ENCODE data around the gene MOB4. TPM values are rescaled to one million over a fixed set of nuclear protein-coding genes. Genes with fewer than 3 reads are reported as not detected.
A peak's percentile ranks its signal among the peaks of the same experiment; 100 is the strongest.

Gene MOB4
- polyA plus RNA-seq, 3 donors, result 14.8 to 32.4 (median 30.4) TPM

GRCh38 chr2:197555467-197555866 is 39.6 kb downstream of the MOB4 start:
- peaks cover 39 to 68% of the 10 kb centered on the region in 2 donors for H3K36me3 Mint-ChIP-seq
- DNase-seq, result no peak
- TF ChIP-seq, protein P1, sequence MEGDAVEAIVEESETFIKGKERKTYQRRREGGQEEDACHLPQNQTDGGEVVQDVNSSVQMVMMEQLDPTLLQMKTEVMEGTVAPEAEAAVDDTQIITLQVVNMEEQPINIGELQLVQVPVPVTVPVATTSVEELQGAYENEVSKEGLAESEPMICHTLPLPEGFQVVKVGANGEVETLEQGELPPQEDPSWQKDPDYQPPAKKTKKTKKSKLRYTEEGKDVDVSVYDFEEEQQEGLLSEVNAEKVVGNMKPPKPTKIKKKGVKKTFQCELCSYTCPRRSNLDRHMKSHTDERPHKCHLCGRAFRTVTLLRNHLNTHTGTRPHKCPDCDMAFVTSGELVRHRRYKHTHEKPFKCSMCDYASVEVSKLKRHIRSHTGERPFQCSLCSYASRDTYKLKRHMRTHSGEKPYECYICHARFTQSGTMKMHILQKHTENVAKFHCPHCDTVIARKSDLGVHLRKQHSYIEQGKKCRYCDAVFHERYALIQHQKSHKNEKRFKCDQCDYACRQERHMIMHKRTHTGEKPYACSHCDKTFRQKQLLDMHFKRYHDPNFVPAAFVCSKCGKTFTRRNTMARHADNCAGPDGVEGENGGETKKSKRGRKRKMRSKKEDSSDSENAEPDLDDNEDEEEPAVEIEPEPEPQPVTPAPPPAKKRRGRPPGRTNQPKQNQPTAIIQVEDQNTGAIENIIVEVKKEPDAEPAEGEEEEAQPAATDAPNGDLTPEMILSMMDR (IDR thresholded peaks at IDR 0.05), result no peak
- H3K9me3 Mint-ChIP-seq, result peaks cover 0 to 2% (median 0%) of the 10 kb centered on the region in 7 donors
- Histone ChIP-seq H3K79me2 (ENCODE audit: insufficient read depth, low read length) (no peaks in the 10 kb centered on the region), H3K4me2 (replicated peaks; ENCODE audit: extremely low read depth, low read length, poor library complexity, severe bottlenecking) (no peak overlapping the region), H4K20me1 (ENCODE audit: insufficient read depth, low read length) (no peaks in the 10 kb centered on the region), H3K9ac (ENCODE audit: insufficient read depth, low read length, poor library complexity, severe bottlenecking) (no peak overlapping the region), H3K27ac (ENCODE audit: low read depth in 1 of 2, low read length in 2 of 2) (peak overlapping the region in 1 of 2 donors; percentile 17), H2AFZ (ENCODE audit: insufficient read depth, low read depth, low read length, poor library complexity, severe bottlenecking) (no peak overlapping the region), H3K27me3 (ENCODE audit: control insufficient read depth in 2 of 2, insufficient read depth in 2 of 2, low read length in 2 of 2) (no peaks in the 10 kb centered on the region), H3K9me3 (replicated peaks in 1 of 2; ENCODE audit: control insufficient read depth in 1 of 2, insufficient read depth in 1 of 2, low read length in 2 of 2) (no peaks in the 10 kb centered on the region), H3K4me3 (replicated peaks in 1 of 3; ENCODE audit: low read depth in 2 of 3, low read length in 3 of 3) (no peak overlapping the region), H3K36me3 (replicated peaks in 1 of 2; ENCODE audit: control insufficient read depth in 1 of 2, insufficient read depth in 2 of 2, low read length in 2 of 2) (peaks cover 41 to 61% of the 10 kb centered on the region in 2 donors), H3K4me1 (ENCODE audit: control insufficient read depth in 1 of 2, insufficient read depth in 2 of 2, low read length in 2 of 2) (peaks cover 4 to 6% of the 10 kb centered on the region in 2 donors)
- H3K4me1 Mint-ChIP-seq, result peaks cover 11% of the 10 kb centered on the region
- H3K27ac Mint-ChIP-seq, result peak overlapping the region in 1 of 7 donors; percentile 42
- intact Hi-C loops (cut with micrococcal nuclease), result no loop called here
- H3K4me3 Mint-ChIP-seq, result no peak overlapping the region
- peaks cover 0 to 1% (median 0%) of the 10 kb centered on the region in 3 donors for H3K27me3 Mint-ChIP-seq (ENCODE audit: low read depth in 3 of 3)

DNA sequence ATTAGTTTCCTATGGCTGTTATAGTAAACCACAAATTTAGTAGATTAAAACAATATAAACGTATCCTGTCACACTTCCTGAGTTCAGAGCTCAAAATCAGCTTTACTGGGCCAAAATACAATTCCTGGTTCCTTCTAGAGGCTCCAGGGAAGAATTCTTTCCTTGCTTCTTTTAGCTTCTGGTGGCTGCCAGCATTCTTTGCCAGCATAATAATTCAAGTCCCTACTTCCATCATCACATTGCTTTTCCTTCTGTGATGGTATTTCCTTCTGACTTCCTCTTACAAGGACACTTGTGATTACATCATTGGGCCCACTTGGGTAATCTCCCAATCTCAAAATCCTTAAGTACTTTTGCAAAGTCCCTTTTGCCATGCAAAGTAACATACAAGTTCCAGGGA is 40.6 kb downstream of the MOB4 start:
- Mint-ChIP-seq H3K4me1 (peaks cover 11% of the 10 kb centered on the region), H3K9me3 (peaks cover 0 to 2% (median 0%) of the 10 kb centered on the region in 7 donors), H3K36me3 (peaks cover 32 to 68% of the 10 kb centered on the region in 2 donors), H3K4me3 (no peak overlapping the region), H3K27me3 (ENCODE audit: low read depth in 3 of 3) (peaks cover 0 to 1% (median 0%) of the 10 kb centered on the region in 3 donors), H3K27ac (peak overlapping the region in 3 of 7 donors; percentile 5 to 88 (median 63))
- peak; percentile 28 to 50 (median 35) for DNase-seq
- intact Hi-C loops (cut with micrococcal nuclease), result no loop called here
- H3K36me3 ChIP-seq (replicated peaks in 1 of 2; ENCODE audit: control insufficient read depth in 1 of 2, insufficient read depth in 2 of 2, low read length in 2 of 2), result peaks cover 33 to 57% of the 10 kb centered on the region in 2 donors
- H3K4me3 ChIP-seq (replicated peaks in 1 of 3; ENCODE audit: low read depth in 2 of 3, low read length in 3 of 3), result no peak overlapping the region
- H3K4me1 ChIP-seq (ENCODE audit: control insufficient read depth in 1 of 2, insufficient read depth in 2 of 2, low read length in 2 of 2), result peaks cover 4 to 6% of the 10 kb centered on the region in 2 donors
- H3K79me2 ChIP-seq (ENCODE audit: insufficient read depth, low read length), result no peaks in the 10 kb centered on the region
- WGBS (ENCODE audit: insufficient coverage), result 60% methylated on average over 1 of the region's 1 CpG
- no peak overlapping the region for H2AFZ ChIP-seq (ENCODE audit: insufficient read depth, low read depth, low read length, poor library complexity, severe bottlenecking)
- H3K9ac ChIP-seq (ENCODE audit: insufficient read depth, low read length, poor library complexity, severe bottlenecking), result no peak overlapping the region
- no peaks in the 10 kb centered on the region for H3K27me3 ChIP-seq (ENCODE audit: control insufficient read depth in 2 of 2, insufficient read depth in 2 of 2, low read length in 2 of 2)
- H4K20me1 ChIP-seq (ENCODE audit: insufficient read depth, low read length), result no peaks in the 10 kb centered on the region
- no peaks in the 10 kb centered on the region for H3K9me3 ChIP-seq (replicated peaks in 1 of 2; ENCODE audit: control insufficient read depth in 1 of 2, insufficient read depth in 1 of 2, low read length in 2 of 2)
- H3K4me2 ChIP-seq (replicated peaks; ENCODE audit: extremely low read depth, low read length, poor library complexity, severe bottlenecking), result no peak overlapping the region
- H3K27ac ChIP-seq (ENCODE audit: low read depth in 1 of 2, low read length in 2 of 2), result peak overlapping the region in 1 of 2 donors; percentile 26
- TF ChIP-seq, protein P1 (IDR thresholded peaks at IDR 0.05), result no peak
